K562 (cell line): Measurements from ENCODE around the gene TTC23L. TPM values are rescaled to one million over a fixed set of nuclear protein-coding genes. Genes with fewer than 3 reads are reported as not detected.

Source experiments
- GTF2A2 ChIP-seq: IDR thresholded peaks from 2 replicates; pipeline ENCODE4 v1.6.1; 2016; ENCODE audit warnings: mild to moderate bottlenecking, missing genetic modification characterization, missing compliant biosample characterization
- HNRNPH1 ChIP-seq: fragments of 200-400 bp; formaldehyde crosslinking; optimal IDR thresholded peaks from 2 replicates; pipeline ENCODE3; 2017; ENCODE audit warnings: low read depth, mild to moderate bottlenecking, low read length, moderate library complexity
- KLF1 ChIP-seq: fragments of 450-650 bp; IDR thresholded peaks from 2 replicates; pipeline ENCODE4 v1.6.1; 2016; ENCODE audit warnings: missing genetic modification characterization, missing compliant biosample characterization
- KLF16 ChIP-seq: IDR thresholded peaks from 2 replicates; pipeline ENCODE4 v1.6.1; 2016; ENCODE audit warnings: antibody characterized with exemption
- MED1 ChIP-seq: sonication (generic); formaldehyde crosslinking; IDR thresholded peaks from 2 replicates; pipeline ENCODE4 v1.8.1; 2023; ENCODE audit warnings: missing genetic modification reagents, borderline replicate concordance
- NCOR1 ChIP-seq: fragments of 450-650 bp; IDR thresholded peaks from 2 replicates; pipeline ENCODE4 v1.6.1; 2016; ENCODE audit warnings: mild to moderate bottlenecking, moderate library complexity
- NEUROD1 ChIP-seq: fragments of 150-350 bp; IDR thresholded peaks from 2 replicates; pipeline ENCODE4 v1.6.1; 2014; ENCODE audit warnings: borderline replicate concordance, low read length, low read depth; ENCODE audit not compliant: partially characterized antibody
- PHF21A ChIP-seq: fragments of 450-650 bp; IDR thresholded peaks from 2 replicates; pipeline ENCODE4 v1.6.1; 2017; ENCODE audit warnings: low read depth, borderline replicate concordance
- POLR2A ChIP-seq: fragments of 450-650 bp; conservative IDR thresholded peaks from 2 replicates; pipeline ENCODE4 v1.6.1; 2016
- PTRF ChIP-seq: fragments of 450-650 bp; IDR thresholded peaks from 2 replicates; pipeline ENCODE4 v1.6.1; 2016; ENCODE audit warnings: mild to moderate bottlenecking, missing genetic modification characterization, missing compliant biosample characterization
- RBM15 ChIP-seq: fragments of 200-400 bp; formaldehyde crosslinking; IDR thresholded peaks from 2 replicates; pipeline ENCODE4 v1.6.1; 2018; ENCODE audit warnings: mild to moderate bottlenecking, low read length, moderate library complexity; ENCODE audit not compliant: insufficient read depth
- SUPT5H ChIP-seq: fragments of 450-650 bp; IDR thresholded peaks from 2 replicates; pipeline ENCODE4 v1.6.1; 2016
- TAL1 ChIP-seq: fragments of 450-650 bp; IDR thresholded peaks from 2 replicates; pipeline ENCODE4 v1.6.1; 2016; ENCODE audit warnings: mild to moderate bottlenecking
- TGIF2 ChIP-seq: sonication (generic); formaldehyde crosslinking; IDR thresholded peaks from 2 replicates; pipeline ENCODE4 v1.8.1; 2022; ENCODE audit warnings: mild to moderate bottlenecking, missing genetic modification reagents, moderate library complexity
- TSHZ1 ChIP-seq: fragments of 250-450 bp; sonication (Bioruptor Pico); IDR thresholded peaks from 2 replicates; pipeline ENCODE4 v1.4.0; 2020; ENCODE audit warnings: mild to moderate bottlenecking, moderate library complexity
- ZBTB5 ChIP-seq: fragments of 450-650 bp; IDR thresholded peaks from 2 replicates; pipeline ENCODE4 v1.6.1; 2017; ENCODE audit warnings: antibody characterized with exemption
- ZMIZ1 ChIP-seq, 2 experiments: fragments of 150-350 bp in 1 of 2; IDR thresholded peaks; 2 replicates each; pipeline ENCODE4 v1.6.1; 2012 to 2016; ENCODE audit warnings: low read depth in 2 of 2, low read length in 2 of 2, mild to moderate bottlenecking in 1 of 2, moderate library complexity in 1 of 2
- ZNF639 ChIP-seq, 2 experiments: fragments of 200-800 bp in 1 of 2; sonication (Bioruptor generic) in 1 of 2; sonication (generic) in 1 of 2; formaldehyde crosslinking in 1 of 2; IDR thresholded peaks in 1 of 2; conservative IDR thresholded peaks in 1 of 2; 2 replicates each; pipeline versions ENCODE4 v1.5.0 to v1.6.1; 2016 to 2020; ENCODE audit warnings: missing compliant biosample characterization in 1 of 2, missing genetic modification characterization in 1 of 2, missing genetic modification reagents in 1 of 2
- polyA plus RNA-seq, 8 experiments: library from polyadenylated mRNA; depleted of rRNA in 4 of 8; stranded (reverse) in 5 of 8; unstranded in 3 of 8; fragments of >200 nt; fragmentation: Nextera tagmentation in 2 of 8; fragmentation: Illumina TruSeq in 1 of 8; extraction: Ambion mirVana in 2 of 8; extraction: Trizol in 1 of 8; gene quantifications; 2 replicates each; pipeline versions ENCODE4 v1.2.1 to v1.2.3, GENCODE V29; 2011 to 2014; ENCODE audit warnings: inconsistent platforms in 1 of 8, missing spikeins in 1 of 8
- total RNA-seq, 7 experiments: library from RNA; depleted of rRNA in 6 of 7; stranded (reverse); fragments of >200 nt in 6 of 7; fragmentation: Illumina TruSeq in 2 of 7; extraction: Trizol in 2 of 7; gene quantifications; 2 replicates each; pipeline versions ENCODE4 v1.2.1 to v1.2.3, GENCODE V29; 2011 to 2021; ENCODE audit warnings: low replicate concordance in 1 of 7

Gene TTC23L
- total and polyA plus RNA-seq, 9 of the 15 experiments (the other 6 are each of a cell fraction or from before 2014, with no cell fraction given) = 0.03 to 0.32 (median 0.14) TPM; not detected in 2

- TF ChIP-seq ZMIZ1 (IDR thresholded peaks at IDR 0.05; ENCODE audit: low read depth in 2 of 2, low read length in 2 of 2) (peak in 1 of 2 experiments; percentile 45; a peak in 1 of 4 replicates), TSHZ1 (CRISPR knock-in tag) (no peak), MED1 (CRISPR knock-in tag) (no peak), RBM15 (no peak), TAL1 (no peak), HNRNPH1 (no peak), ZBTB5 (no peak), SUPT5H (peak; percentile 97), KLF16 (peak; percentile 84), TGIF2 (CRISPR knock-in tag) (no peak), PTRF (tag) (no peak), ZNF639 (CRISPR knock-in tag; conservative IDR thresholded peaks at IDR 0.05 in 1 of 2, IDR thresholded peaks at IDR 0.05 in 1 of 2) (peak in 1 of 2 experiments; percentile 97; a peak in 2 of 4 replicates), GTF2A2 (tag) (no peak), KLF1 (tag) (peak; percentile 86; the same call in 1 of the 2 replicates), NEUROD1 (peak; percentile 60), PHF21A (no peak), NCOR1 (peak; percentile 59), POLR2A (peak; percentile 97)
These were observed 76.3 kb downstream of the TTC23L start, which contains the start of the genes BRIX1 and RAD1 (continued) for GRCh38 chr5:34915139-34915855.
